GM10248 (cell line): ENCODE data around the gene SCLT1.

Source experiments
- CTCF ChIA-PET: fragments of 300-600 bp; sonication (Branson Sonifier 250); formaldehyde crosslinking; extraction: SDS; loops from one replicate; lab custom pipeline; 2021; ENCODE audit warnings: antibody characterized with exemption; lab: Yijun Ruan, JAX
- POLR2A ChIA-PET: fragments of 350-650 bp; sonication (Branson Sonifier 250); formaldehyde crosslinking; extraction: SDS; loops from one replicate; lab custom pipeline; 2020; ENCODE audit warnings: antibody characterized with exemption; lab: Yijun Ruan, JAX
- DNase-seq: peaks from one replicate; pipeline ENCODE4 v3.0.0; 2012; ENCODE audit errors: extremely low spot score
- CTCF ChIP-seq: IDR thresholded peaks from 2 replicates; pipeline ENCODE4 v1.5.1; 2012; ENCODE audit warnings: mild to moderate bottlenecking, low read depth; ENCODE audit errors: extremely low read depth, missing control alignments, control extremely low read depth

SCLT1 gene

GRCh38 chr4:129059028-129059427 is 34.3 kb downstream of the SCLT1 start:
- no peak for DNase-seq
- no peak for TF ChIP-seq CTCF
- POLR2A ChIA-PET, result no interaction called here
- CTCF ChIA-PET, result no interaction called here

- ChIA-PET CTCF (interaction anchor here (0.7 to 1.4 kb wide), 4 partner anchors 8 to 154 kb away, joined by 3 to 4 read pairs (median 4); no protein-coding TSS in a partner anchor), POLR2A (no interaction called here)
- DNase-seq, result no peak
- TF ChIP-seq CTCF, result no peak
Measured at GRCh38 chr4:129046055-129046959, 47.0 kb downstream of the SCLT1 start.

- no peak for TF ChIP-seq CTCF
- no peak for DNase-seq
- CTCF ChIA-PET, result interaction anchor here (3.2 kb wide), 1 partner anchor 8 kb away, joined by 10 read pairs; no protein-coding TSS in a partner anchor
- POLR2A ChIA-PET, result no interaction called here
Measured at GRCh38 chr4:129043523-129043922, 49.8 kb downstream of the SCLT1 start.

GRCh38 chr4:129040471-129040870 is 52.9 kb downstream of the SCLT1 start:
- POLR2A ChIA-PET, result no interaction called here
- no peak for TF ChIP-seq CTCF
- DNase-seq, result no peak
- CTCF ChIA-PET, result interaction anchor here (1.4 to 3.2 kb wide), 3 partner anchors 10 to 14 kb away, joined by 4 to 10 read pairs (median 6); no protein-coding TSS in a partner anchor

GRCh38 chr4:129037093-129037492 is 56.2 kb downstream of the SCLT1 start:
- ChIA-PET CTCF (interaction anchor here (1.0 kb wide), 1 partner anchor 149 kb away, joined by 3 read pairs; no protein-coding TSS in a partner anchor), POLR2A (no interaction called here)

More at GRCh38 chr4:129037093-129037492, 56.2 kb downstream of the SCLT1 start:
- no peak for DNase-seq
- TF ChIP-seq CTCF, result no peak
